ENCODE data around the gene P2RX6.
"Not testable (repeated sequence)": the region's sequence is repeated elsewhere in the genome, so short reads cannot be mapped to it uniquely, and the experiment has no call there.

GRCh38 chr22:21039158-21039557, 24.2 kb downstream of the P2RX6 start:
- TF ChIP-seq CTCF (IDR thresholded peaks at IDR 0.05; ENCODE audit: insufficient read depth, low read depth, low read length); EZH2 (IDR thresholded peaks at IDR 0.05; ENCODE audit: insufficient read depth, low read length): not testable (repeated sequence)

Data from astrocyte (in vitro differentiated cells and primary cell).